ENCODE data around the gene ZSCAN23.

DNA sequence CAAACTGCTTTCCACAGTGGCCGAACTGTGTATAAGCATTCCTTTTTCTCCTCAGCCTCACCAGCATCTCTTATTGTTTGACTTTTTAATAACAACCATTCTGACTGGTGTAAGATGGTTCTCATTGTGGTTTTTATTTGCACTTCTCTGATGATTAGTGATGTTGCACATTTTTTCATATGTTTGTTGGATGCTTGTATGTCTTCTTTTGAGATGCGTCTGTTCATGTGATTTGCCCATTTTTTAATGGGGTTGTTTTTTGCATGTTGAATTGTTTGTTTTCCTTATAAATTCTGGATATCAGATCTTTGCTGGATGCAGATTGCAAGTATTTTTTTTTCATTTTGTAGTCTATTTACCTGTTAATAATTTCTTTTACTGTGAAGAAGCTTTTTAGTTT, 32.5 kb downstream of the ZSCAN23 start:
- no peak for TF ChIP-seq YY1 (tag by site-specific recombination; IDR thresholded peaks at IDR 0.05)
- TF ChIP-seq, protein P1, sequence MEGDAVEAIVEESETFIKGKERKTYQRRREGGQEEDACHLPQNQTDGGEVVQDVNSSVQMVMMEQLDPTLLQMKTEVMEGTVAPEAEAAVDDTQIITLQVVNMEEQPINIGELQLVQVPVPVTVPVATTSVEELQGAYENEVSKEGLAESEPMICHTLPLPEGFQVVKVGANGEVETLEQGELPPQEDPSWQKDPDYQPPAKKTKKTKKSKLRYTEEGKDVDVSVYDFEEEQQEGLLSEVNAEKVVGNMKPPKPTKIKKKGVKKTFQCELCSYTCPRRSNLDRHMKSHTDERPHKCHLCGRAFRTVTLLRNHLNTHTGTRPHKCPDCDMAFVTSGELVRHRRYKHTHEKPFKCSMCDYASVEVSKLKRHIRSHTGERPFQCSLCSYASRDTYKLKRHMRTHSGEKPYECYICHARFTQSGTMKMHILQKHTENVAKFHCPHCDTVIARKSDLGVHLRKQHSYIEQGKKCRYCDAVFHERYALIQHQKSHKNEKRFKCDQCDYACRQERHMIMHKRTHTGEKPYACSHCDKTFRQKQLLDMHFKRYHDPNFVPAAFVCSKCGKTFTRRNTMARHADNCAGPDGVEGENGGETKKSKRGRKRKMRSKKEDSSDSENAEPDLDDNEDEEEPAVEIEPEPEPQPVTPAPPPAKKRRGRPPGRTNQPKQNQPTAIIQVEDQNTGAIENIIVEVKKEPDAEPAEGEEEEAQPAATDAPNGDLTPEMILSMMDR (tag by site-specific recombination; IDR thresholded peaks at IDR 0.05), result no peak
- TF ChIP-seq, protein P2, sequence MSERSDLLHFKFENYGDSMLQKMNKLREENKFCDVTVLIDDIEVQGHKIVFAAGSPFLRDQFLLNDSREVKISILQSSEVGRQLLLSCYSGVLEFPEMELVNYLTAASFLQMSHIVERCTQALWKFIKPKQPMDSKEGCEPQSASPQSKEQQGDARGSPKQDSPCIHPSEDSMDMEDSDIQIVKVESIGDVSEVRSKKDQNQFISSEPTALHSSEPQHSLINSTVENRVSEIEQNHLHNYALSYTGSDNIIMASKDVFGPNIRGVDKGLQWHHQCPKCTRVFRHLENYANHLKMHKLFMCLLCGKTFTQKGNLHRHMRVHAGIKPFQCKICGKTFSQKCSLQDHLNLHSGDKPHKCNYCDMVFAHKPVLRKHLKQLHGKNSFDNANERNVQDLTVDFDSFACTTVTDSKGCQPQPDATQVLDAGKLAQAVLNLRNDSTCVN (tag by site-specific recombination; optimal IDR thresholded peaks at IDR 0.05), result no peak
- TF ChIP-seq ZEB2 (tag by site-specific recombination; IDR thresholded peaks at IDR 0.05), result no peak
- no peak for TF ChIP-seq SCRT2 (tag by site-specific recombination; IDR thresholded peaks at IDR 0.05)
- TF ChIP-seq, protein P3, sequence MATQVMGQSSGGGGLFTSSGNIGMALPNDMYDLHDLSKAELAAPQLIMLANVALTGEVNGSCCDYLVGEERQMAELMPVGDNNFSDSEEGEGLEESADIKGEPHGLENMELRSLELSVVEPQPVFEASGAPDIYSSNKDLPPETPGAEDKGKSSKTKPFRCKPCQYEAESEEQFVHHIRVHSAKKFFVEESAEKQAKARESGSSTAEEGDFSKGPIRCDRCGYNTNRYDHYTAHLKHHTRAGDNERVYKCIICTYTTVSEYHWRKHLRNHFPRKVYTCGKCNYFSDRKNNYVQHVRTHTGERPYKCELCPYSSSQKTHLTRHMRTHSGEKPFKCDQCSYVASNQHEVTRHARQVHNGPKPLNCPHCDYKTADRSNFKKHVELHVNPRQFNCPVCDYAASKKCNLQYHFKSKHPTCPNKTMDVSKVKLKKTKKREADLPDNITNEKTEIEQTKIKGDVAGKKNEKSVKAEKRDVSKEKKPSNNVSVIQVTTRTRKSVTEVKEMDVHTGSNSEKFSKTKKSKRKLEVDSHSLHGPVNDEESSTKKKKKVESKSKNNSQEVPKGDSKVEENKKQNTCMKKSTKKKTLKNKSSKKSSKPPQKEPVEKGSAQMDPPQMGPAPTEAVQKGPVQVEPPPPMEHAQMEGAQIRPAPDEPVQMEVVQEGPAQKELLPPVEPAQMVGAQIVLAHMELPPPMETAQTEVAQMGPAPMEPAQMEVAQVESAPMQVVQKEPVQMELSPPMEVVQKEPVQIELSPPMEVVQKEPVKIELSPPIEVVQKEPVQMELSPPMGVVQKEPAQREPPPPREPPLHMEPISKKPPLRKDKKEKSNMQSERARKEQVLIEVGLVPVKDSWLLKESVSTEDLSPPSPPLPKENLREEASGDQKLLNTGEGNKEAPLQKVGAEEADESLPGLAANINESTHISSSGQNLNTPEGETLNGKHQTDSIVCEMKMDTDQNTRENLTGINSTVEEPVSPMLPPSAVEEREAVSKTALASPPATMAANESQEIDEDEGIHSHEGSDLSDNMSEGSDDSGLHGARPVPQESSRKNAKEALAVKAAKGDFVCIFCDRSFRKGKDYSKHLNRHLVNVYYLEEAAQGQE (tag by site-specific recombination; IDR thresholded peaks at IDR 0.05), result no peak
- no peak for TF ChIP-seq TCF7L2 (IDR thresholded peaks at IDR 0.05; ENCODE audit: borderline replicate concordance, low read depth, low read length)
